GM12878 (cell line): Measurements from ENCODE around the gene BBC3. TPM values are rescaled to one million over a fixed set of nuclear protein-coding genes. Genes with fewer than 3 reads are reported as not detected.

Source experiments
- EZH2 ChIP-seq: IDR thresholded peaks from 2 replicates; pipeline ENCODE4 v1.6.1; 2012; ENCODE audit warnings: low read depth, mild to moderate bottlenecking, control low read depth, inconsistent platforms, low read length, borderline replicate concordance; ENCODE audit not compliant: control insufficient read depth
- GATAD2B ChIP-seq: fragments of 450-650 bp; conservative IDR thresholded peaks from 2 replicates; pipeline ENCODE4 v1.6.1; 2017; ENCODE audit warnings: low read depth, mild to moderate bottlenecking, moderate library complexity
- KLF5 ChIP-seq: fragments of 450-650 bp; IDR thresholded peaks from 2 replicates; pipeline ENCODE4 v1.6.1; 2014; ENCODE audit warnings: mild to moderate bottlenecking; ENCODE audit not compliant: partially characterized antibody
- PAX5 ChIP-seq: IDR thresholded peaks from 2 replicates; pipeline ENCODE4 v1.6.1; 2011; ENCODE audit warnings: low read depth, low read length, borderline replicate concordance
- RAD51 ChIP-seq: fragments of 450-650 bp; IDR thresholded peaks from 2 replicates; pipeline ENCODE4 v1.6.1; 2016; ENCODE audit warnings: moderate library complexity, mild to moderate bottlenecking, inconsistent platforms
- RFX5 ChIP-seq: IDR thresholded peaks from 2 replicates; pipeline ENCODE4 v1.6.1; 2011; ENCODE audit warnings: low read depth, low read length, improper control_type of control experiment
- SMAD1 ChIP-seq: fragments of 450-650 bp; IDR thresholded peaks from 2 replicates; pipeline ENCODE4 v1.6.1; 2018; ENCODE audit warnings: mild to moderate bottlenecking, low read depth; ENCODE audit not compliant: partially characterized antibody
- SP1 ChIP-seq: IDR thresholded peaks from one replicate; pipeline ENCODE4 v1.6.1; 2011; ENCODE audit warnings: low read depth, low read length
- ZNF24 ChIP-seq: fragments of 450-650 bp; IDR thresholded peaks from 2 replicates; pipeline ENCODE4 v1.6.1; 2017; ENCODE audit warnings: antibody characterized with exemption, mild to moderate bottlenecking
- ZSCAN29 ChIP-seq: fragments of 450-650 bp; IDR thresholded peaks from 2 replicates; pipeline ENCODE4 v1.6.1; 2017; ENCODE audit warnings: mild to moderate bottlenecking, moderate library complexity
- polyA plus RNA-seq, 11 experiments: library from polyadenylated mRNA; depleted of rRNA in 4 of 11; unstranded in 6 of 11; stranded (reverse) in 5 of 11; fragments of >200 nt; fragmentation: Nextera tagmentation in 4 of 11; fragmentation: Illumina TruSeq in 1 of 11; extraction: Ambion mirVana in 4 of 11; extraction: Trizol in 1 of 11; gene quantifications; 1 replicate in 1 of 11; 2 replicates in 10 of 11; pipeline versions ENCODE4 v1.2.1 to v1.2.3, GENCODE V29; 2011 to 2016; ENCODE audit warnings: inconsistent platforms in 2 of 11, missing spikeins in 2 of 11, low read depth in 1 of 11
- total RNA-seq, 4 experiments: library from RNA; depleted of rRNA in 3 of 4; stranded (reverse); fragments of >200 nt in 3 of 4; fragmentation: Illumina TruSeq in 1 of 4; extraction: Trizol in 1 of 4; gene quantifications; 2 replicates each; pipeline versions ENCODE4 v1.2.1 to v1.2.3, GENCODE V29; 2013 to 2021
- TF ChIP-seq, protein P1 (sequence below): fragments of 450-650 bp; IDR thresholded peaks from 2 replicates; pipeline ENCODE4 v1.6.1; 2016; ENCODE audit warnings: mild to moderate bottlenecking, moderate library complexity, borderline replicate concordance
- TF ChIP-seq, protein P2 (sequence below): fragments of 450-650 bp; formaldehyde crosslinking; IDR thresholded peaks from 2 replicates; pipeline ENCODE4 v1.4.0; 2020; ENCODE audit warnings: mild to moderate bottlenecking, moderate library complexity
- TF ChIP-seq, protein P3 (sequence below): fragments of 450-650 bp; conservative IDR thresholded peaks from 2 replicates; pipeline ENCODE4 v1.6.1; 2017; ENCODE audit warnings: mild to moderate bottlenecking, moderate library complexity
- TF ChIP-seq, protein P4 (sequence below): IDR thresholded peaks from 2 replicates; pipeline ENCODE4 v1.6.1; 2012; ENCODE audit warnings: mild to moderate bottlenecking, low read depth, low read length

The BBC3 gene
- total and polyA plus RNA-seq, 10 of the 15 experiments (the other 5 are each of a cell fraction or from before 2014, with no cell fraction given), result 0.10 to 17.9 (median 7.5) TPM

DNA sequence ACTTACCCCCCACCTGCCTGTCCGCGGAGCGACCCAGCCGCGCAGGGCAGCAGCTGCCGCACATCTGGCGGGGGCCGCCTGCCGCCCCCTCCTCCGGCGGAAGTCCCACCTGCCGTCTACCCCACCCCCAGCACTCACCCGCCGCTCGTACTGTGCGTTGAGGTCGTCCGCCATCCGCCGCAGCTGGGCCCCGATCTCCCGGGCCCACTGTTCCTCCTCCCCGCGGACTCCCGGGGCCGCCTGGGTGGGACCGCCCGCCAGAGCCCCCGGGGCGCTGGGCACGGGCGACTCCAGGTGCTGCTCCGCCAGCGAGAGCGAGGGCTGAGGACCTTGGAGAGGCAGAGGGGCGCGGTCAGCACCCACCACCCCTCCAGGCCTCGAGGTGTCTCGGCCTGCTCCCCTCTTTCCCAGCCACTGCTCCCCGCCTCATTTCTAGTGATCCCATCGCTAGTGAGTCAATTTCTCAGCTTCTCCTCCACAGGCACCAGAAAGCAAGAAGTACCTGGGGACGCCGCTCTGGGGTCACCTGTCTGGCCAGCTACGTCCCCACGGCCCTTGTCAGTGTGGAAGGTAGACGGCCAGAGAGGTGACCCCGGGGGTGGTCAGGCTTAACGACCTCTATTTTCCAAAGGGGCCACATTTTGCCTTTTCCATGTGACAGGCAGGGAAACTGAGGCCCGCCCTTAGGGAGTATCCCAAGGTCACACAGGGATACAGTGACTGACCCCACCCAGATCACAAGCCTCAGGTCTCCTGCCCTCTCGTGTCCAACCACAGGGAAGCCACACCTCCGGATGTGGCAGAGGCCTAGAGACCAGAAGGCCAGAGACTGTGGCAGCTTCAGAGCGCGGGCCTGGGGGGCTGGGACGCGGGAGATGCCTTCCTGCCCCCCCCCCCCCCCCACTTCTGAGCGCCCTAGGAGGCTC is 4.3 kb downstream of the BBC3 start (continued):
- TF ChIP-seq, protein P1, sequence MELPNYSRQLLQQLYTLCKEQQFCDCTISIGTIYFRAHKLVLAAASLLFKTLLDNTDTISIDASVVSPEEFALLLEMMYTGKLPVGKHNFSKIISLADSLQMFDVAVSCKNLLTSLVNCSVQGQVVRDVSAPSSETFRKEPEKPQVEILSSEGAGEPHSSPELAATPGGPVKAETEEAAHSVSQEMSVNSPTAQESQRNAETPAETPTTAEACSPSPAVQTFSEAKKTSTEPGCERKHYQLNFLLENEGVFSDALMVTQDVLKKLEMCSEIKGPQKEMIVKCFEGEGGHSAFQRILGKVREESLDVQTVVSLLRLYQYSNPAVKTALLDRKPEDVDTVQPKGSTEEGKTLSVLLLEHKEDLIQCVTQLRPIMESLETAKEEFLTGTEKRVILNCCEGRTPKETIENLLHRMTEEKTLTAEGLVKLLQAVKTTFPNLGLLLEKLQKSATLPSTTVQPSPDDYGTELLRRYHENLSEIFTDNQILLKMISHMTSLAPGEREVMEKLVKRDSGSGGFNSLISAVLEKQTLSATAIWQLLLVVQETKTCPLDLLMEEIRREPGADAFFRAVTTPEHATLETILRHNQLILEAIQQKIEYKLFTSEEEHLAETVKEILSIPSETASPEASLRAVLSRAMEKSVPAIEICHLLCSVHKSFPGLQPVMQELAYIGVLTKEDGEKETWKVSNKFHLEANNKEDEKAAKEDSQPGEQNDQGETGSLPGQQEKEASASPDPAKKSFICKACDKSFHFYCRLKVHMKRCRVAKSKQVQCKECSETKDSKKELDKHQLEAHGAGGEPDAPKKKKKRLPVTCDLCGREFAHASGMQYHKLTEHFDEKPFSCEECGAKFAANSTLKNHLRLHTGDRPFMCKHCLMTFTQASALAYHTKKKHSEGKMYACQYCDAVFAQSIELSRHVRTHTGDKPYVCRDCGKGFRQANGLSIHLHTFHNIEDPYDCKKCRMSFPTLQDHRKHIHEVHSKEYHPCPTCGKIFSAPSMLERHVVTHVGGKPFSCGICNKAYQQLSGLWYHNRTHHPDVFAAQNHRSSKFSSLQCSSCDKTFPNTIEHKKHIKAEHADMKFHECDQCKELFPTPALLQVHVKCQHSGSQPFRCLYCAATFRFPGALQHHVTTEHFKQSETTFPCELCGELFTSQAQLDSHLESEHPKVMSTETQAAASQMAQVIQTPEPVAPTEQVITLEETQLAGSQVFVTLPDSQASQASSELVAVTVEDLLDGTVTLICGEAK, result no peak
- TF ChIP-seq, protein P2, sequence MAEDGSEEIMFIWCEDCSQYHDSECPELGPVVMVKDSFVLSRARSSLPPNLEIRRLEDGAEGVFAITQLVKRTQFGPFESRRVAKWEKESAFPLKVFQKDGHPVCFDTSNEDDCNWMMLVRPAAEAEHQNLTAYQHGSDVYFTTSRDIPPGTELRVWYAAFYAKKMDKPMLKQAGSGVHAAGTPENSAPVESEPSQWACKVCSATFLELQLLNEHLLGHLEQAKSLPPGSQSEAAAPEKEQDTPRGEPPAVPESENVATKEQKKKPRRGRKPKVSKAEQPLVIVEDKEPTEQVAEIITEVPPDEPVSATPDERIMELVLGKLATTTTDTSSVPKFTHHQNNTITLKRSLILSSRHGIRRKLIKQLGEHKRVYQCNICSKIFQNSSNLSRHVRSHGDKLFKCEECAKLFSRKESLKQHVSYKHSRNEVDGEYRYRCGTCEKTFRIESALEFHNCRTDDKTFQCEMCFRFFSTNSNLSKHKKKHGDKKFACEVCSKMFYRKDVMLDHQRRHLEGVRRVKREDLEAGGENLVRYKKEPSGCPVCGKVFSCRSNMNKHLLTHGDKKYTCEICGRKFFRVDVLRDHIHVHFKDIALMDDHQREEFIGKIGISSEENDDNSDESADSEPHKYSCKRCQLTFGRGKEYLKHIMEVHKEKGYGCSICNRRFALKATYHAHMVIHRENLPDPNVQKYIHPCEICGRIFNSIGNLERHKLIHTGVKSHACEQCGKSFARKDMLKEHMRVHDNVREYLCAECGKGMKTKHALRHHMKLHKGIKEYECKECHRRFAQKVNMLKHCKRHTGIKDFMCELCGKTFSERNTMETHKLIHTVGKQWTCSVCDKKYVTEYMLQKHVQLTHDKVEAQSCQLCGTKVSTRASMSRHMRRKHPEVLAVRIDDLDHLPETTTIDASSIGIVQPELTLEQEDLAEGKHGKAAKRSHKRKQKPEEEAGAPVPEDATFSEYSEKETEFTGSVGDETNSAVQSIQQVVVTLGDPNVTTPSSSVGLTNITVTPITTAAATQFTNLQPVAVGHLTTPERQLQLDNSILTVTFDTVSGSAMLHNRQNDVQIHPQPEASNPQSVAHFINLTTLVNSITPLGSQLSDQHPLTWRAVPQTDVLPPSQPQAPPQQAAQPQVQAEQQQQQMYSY, result 0 out of 2 replicates have a peak, but pooled peaks have one; percentile 20
- TF ChIP-seq RFX5 (no peak), SMAD1 (peak; percentile 68), RAD51 (peak; percentile 81), ZSCAN29 (no peak), ZNF24 (no peak), PAX5 (peak; percentile 32; the same call in 1 of the 2 replicates), EZH2 (no peak), SP1 (peak; percentile 66), GATAD2B (peak; percentile 40), KLF5 (no peak)
- TF ChIP-seq, protein P3, sequence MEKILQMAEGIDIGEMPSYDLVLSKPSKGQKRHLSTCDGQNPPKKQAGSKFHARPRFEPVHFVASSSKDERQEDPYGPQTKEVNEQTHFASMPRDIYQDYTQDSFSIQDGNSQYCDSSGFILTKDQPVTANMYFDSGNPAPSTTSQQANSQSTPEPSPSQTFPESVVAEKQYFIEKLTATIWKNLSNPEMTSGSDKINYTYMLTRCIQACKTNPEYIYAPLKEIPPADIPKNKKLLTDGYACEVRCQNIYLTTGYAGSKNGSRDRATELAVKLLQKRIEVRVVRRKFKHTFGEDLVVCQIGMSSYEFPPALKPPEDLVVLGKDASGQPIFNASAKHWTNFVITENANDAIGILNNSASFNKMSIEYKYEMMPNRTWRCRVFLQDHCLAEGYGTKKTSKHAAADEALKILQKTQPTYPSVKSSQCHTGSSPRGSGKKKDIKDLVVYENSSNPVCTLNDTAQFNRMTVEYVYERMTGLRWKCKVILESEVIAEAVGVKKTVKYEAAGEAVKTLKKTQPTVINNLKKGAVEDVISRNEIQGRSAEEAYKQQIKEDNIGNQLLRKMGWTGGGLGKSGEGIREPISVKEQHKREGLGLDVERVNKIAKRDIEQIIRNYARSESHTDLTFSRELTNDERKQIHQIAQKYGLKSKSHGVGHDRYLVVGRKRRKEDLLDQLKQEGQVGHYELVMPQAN, result no peak; the same call in 1 of the 2 replicates
- TF ChIP-seq, protein P4, sequence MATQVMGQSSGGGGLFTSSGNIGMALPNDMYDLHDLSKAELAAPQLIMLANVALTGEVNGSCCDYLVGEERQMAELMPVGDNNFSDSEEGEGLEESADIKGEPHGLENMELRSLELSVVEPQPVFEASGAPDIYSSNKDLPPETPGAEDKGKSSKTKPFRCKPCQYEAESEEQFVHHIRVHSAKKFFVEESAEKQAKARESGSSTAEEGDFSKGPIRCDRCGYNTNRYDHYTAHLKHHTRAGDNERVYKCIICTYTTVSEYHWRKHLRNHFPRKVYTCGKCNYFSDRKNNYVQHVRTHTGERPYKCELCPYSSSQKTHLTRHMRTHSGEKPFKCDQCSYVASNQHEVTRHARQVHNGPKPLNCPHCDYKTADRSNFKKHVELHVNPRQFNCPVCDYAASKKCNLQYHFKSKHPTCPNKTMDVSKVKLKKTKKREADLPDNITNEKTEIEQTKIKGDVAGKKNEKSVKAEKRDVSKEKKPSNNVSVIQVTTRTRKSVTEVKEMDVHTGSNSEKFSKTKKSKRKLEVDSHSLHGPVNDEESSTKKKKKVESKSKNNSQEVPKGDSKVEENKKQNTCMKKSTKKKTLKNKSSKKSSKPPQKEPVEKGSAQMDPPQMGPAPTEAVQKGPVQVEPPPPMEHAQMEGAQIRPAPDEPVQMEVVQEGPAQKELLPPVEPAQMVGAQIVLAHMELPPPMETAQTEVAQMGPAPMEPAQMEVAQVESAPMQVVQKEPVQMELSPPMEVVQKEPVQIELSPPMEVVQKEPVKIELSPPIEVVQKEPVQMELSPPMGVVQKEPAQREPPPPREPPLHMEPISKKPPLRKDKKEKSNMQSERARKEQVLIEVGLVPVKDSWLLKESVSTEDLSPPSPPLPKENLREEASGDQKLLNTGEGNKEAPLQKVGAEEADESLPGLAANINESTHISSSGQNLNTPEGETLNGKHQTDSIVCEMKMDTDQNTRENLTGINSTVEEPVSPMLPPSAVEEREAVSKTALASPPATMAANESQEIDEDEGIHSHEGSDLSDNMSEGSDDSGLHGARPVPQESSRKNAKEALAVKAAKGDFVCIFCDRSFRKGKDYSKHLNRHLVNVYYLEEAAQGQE, result no peak
